ENCODE results near the gene NCKAP5.

Gene NCKAP5

GRCh38 chr2:133287709-133288108 is 280.6 kb downstream of the NCKAP5 start:
- no peak for DNase-seq (ENCODE audit: low read depth in 1 of 2, low spot score in 1 of 2)
- Histone ChIP-seq H3K27ac (replicated peaks) (no peak overlapping the region), H3K4me3 (replicated peaks; ENCODE audit: insufficient read depth, low read length) (no peak overlapping the region), H3K27me3 (ENCODE audit: insufficient read depth, poor library complexity, severe bottlenecking) (peaks cover 3% of the 10 kb centered on the region)
- no peak for TF ChIP-seq REST (IDR thresholded peaks at IDR 0.05; ENCODE audit: insufficient replicate concordance, low read depth)

- H3K27ac ChIP-seq (replicated peaks), result no peak overlapping the region
Observed at GRCh38 chr2:133286326-133286922, 281.8 kb downstream of the NCKAP5 start.

GRCh38 chr2:133273031-133273430 is 295.2 kb downstream of the NCKAP5 start:
- TF ChIP-seq CTCF (IDR thresholded peaks at IDR 0.05; ENCODE audit: insufficient read depth, low read length) (no peak), POLR2AphosphoS5 (IDR thresholded peaks at IDR 0.05; ENCODE audit: low read depth) (no peak), REST (IDR thresholded peaks at IDR 0.05; ENCODE audit: insufficient replicate concordance, low read depth) (no peak), GABPA (IDR thresholded peaks at IDR 0.05; ENCODE audit: low read depth) (no peak), SPI1 (IDR thresholded peaks at IDR 0.05; ENCODE audit: borderline replicate concordance, low read depth) (no peak)
- Histone ChIP-seq H3K4me3 (replicated peaks; ENCODE audit: insufficient read depth, low read length) (no peak overlapping the region), H3K27ac (replicated peaks) (no peak overlapping the region), H3K27me3 (ENCODE audit: insufficient read depth, poor library complexity, severe bottlenecking) (peaks cover 1% of the 10 kb centered on the region)
- DNase-seq (ENCODE audit: low read depth in 1 of 2, low spot score in 1 of 2), result no peak

More at GRCh38 chr2:133286326-133286922, 281.8 kb downstream of the NCKAP5 start:
- peaks cover 3% of the 10 kb centered on the region for H3K27me3 ChIP-seq (ENCODE audit: insufficient read depth, poor library complexity, severe bottlenecking)
- DNase-seq (ENCODE audit: low read depth in 1 of 2, low spot score in 1 of 2), result no peak
- TF ChIP-seq GABPA (IDR thresholded peaks at IDR 0.05; ENCODE audit: low read depth), result no peak
- TF ChIP-seq POLR2AphosphoS5 (IDR thresholded peaks at IDR 0.05; ENCODE audit: low read depth), result no peak
- no peak for TF ChIP-seq SPI1 (IDR thresholded peaks at IDR 0.05; ENCODE audit: borderline replicate concordance, low read depth)
- no peak for TF ChIP-seq CTCF (IDR thresholded peaks at IDR 0.05; ENCODE audit: insufficient read depth, low read length)
- TF ChIP-seq REST (IDR thresholded peaks at IDR 0.05; ENCODE audit: insufficient replicate concordance, low read depth), result no peak
- no peak overlapping the region for H3K4me3 ChIP-seq (replicated peaks; ENCODE audit: insufficient read depth, low read length)

All from HL-60 (cell line).